NCI-H774 (cell line): ENCODE results near the gene PCNP.
"Not testable (repeated sequence)": the region's sequence is repeated elsewhere in the genome, so short reads cannot be mapped to it uniquely, and the experiment has no call there.

Experiments used
- DNase-seq: peaks from one replicate; lab custom pipeline; 2025; lab: John Stamatoyannopoulos, UW

Gene PCNP

GRCh38 chr3:101567528-101568317, 6.3 kb upstream of the PCNP start:
- DNase-seq, result no peak

- no peak for DNase-seq
Observed at GRCh38 chr3:101571028-101571895, 2.7 kb upstream of the PCNP start.

GRCh38 chr3:101574388-101575112, 570 bp downstream of the PCNP start:
- DNase-seq, result peak; percentile 38

- DNase-seq, result no peak
Observed at GRCh38 chr3:101577286-101577685, 3.3 kb downstream of the PCNP start.

- DNase-seq, result no peak
Observed at GRCh38 chr3:101588616-101589015, 14.6 kb downstream of the PCNP start.

GRCh38 chr3:101591071-101591470, 17.1 kb downstream of the PCNP start:
- DNase-seq, result no peak

- no peak for DNase-seq
Observed at GRCh38 chr3:101602731-101603130, 28.8 kb downstream of the PCNP start.

- DNase-seq, result no peak
Observed at GRCh38 chr3:101603184-101603583, 29.2 kb downstream of the PCNP start.

GRCh38 chr3:101605398-101605797, 31.4 kb downstream of the PCNP start:
- not testable (repeated sequence) for DNase-seq

GRCh38 chr3:101611023-101611422, 37.0 kb downstream of the PCNP start:
- no peak for DNase-seq

GRCh38 chr3:101613014-101613413, 39.0 kb downstream of the PCNP start:
- not testable (repeated sequence) for DNase-seq

- no peak for DNase-seq
Observed at GRCh38 chr3:101615525-101615924, 41.5 kb downstream of the PCNP start.

- DNase-seq, result no peak
Observed at GRCh38 chr3:101617478-101617877, 43.5 kb downstream of the PCNP start.

GRCh38 chr3:101618726-101619125, 44.7 kb downstream of the PCNP start:
- no peak for DNase-seq

GRCh38 chr3:101619734-101620133, 45.8 kb downstream of the PCNP start:
- no peak for DNase-seq

GRCh38 chr3:101623656-101624055, 49.7 kb downstream of the PCNP start:
- DNase-seq, result no peak

- DNase-seq, result no peak
Observed at GRCh38 chr3:101624857-101625256, 50.9 kb downstream of the PCNP start.

GRCh38 chr3:101625879-101626278, 51.9 kb downstream of the PCNP start:
- DNase-seq, result no peak

- no peak for DNase-seq
Observed at GRCh38 chr3:101629219-101629618, 55.2 kb downstream of the PCNP start.

- no peak for DNase-seq
Observed at GRCh38 chr3:101631098-101631796, 57.3 kb downstream of the PCNP start.

- not testable (repeated sequence) for DNase-seq
Observed at GRCh38 chr3:101631959-101632358, 58.0 kb downstream of the PCNP start.

GRCh38 chr3:101632586-101632985, 58.6 kb downstream of the PCNP start:
- DNase-seq, result no peak
